HG02610 (cell line): ENCODE data around the gene IFT88.
A peak's percentile ranks its signal among the peaks of the same experiment; 100 is the strongest.

Experiments
- ATAC-seq: cut with Tn5 transposase; IDR thresholded peaks from one replicate; pipeline ENCODE4 v1.9.1; 2021; ENCODE audit warnings: mild to moderate bottlenecking, moderate library complexity; ENCODE audit not compliant: unreplicated experiment

The IFT88 gene

DNA sequence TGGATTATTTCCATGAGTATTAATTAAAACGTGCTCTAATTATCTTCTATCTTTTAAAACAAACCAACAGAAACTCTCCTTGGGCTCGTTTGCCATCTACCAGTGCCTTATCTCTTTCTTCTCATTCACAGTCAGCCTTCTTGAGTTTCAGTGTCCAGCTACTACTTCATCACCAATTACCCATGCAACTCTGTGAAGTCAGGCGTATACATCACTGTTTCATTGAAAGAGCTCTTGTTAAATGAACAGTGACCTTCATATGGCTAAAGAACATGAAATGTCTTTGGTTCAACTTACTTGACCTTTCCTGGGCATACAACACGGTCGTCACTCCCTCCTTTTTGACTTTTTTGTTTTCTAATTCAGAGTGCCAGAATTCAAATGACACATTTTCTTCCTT, 5.2 kb upstream of the IFT88 start:
- no peak for ATAC-seq

DNA sequence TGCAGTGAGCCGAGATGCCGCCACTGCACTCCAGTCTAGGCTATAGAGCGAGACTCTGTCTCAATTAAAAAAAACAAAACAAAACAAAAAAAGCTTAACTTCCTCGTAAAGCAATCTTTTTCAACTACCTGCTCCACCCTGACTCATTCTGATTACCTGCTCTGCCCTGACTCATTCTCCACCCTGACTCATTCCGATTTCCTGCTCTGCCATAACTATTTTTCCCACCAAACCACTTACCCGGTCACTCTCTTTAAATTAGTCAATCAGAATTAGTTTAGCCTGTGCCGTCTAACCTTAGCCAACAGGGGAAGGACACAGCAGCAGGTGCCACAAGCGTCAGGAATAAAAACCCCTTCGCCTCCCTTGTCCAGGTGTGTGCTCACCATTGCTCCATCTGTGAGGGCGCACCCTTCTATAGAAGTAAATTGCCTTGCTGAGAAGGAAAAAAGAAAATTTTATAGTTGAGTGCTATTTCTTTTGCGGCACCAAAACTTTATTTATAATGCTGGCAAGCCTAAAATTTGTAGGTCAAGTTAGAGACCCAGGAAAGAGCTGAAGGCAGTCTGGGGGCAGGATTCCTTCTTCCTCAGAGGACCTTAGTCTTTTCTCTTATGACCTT, 1.7 kb upstream of the IFT88 start:
- no peak for ATAC-seq

DNA sequence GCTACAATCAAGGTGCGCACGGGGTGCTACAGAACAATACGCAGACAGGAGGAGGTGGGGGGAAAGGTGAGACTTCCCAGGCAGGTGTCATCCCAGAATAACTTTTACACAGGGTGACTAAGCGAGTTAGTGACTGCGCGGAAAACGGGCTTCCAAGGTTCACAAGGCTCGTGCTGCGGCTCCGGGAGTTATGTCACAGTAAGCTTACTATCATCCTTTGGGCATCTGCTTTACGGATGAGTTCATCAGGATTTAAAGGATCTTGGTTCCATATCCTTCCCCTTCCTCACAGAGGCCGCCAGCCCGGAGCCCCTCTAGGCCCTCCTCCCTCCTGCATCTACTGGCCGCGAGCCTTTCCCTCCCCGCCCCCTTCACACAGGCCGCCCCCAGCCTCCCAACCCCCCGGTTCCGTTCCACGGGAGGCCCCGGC, 474 bp upstream of the IFT88 start:
- ATAC-seq = peak; percentile 30

DNA sequence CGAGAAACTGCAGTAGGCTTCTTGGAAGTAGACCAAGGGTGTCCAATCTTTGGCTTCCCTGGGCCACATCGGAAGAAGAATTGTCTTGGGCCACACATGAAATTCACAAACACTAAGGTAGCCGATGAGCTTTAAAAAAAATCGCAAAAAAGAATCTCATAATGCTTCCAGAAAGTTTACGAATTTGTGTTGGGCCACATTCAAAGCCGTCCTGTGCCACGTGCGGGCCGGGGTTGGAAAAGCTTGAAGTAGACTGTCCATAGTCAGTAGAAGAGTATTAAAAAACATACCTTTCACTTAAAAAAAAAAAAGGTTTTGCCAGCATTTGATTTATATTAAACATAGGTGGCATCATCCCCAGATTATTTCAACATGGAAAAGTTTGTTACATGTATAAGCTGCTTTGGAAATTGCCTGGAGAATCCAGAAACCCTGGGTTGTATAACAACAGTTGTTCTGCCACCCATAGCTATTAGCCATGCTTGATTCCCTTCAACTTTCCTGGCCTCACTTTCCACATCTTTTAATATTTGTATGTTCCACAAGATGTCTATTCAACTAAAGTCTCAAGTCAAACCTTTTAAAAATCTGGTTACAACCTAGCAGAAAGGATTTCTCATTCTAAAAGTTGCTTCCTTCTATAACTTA, 1.0 kb downstream of the IFT88 start:
- ATAC-seq = no peak

DNA sequence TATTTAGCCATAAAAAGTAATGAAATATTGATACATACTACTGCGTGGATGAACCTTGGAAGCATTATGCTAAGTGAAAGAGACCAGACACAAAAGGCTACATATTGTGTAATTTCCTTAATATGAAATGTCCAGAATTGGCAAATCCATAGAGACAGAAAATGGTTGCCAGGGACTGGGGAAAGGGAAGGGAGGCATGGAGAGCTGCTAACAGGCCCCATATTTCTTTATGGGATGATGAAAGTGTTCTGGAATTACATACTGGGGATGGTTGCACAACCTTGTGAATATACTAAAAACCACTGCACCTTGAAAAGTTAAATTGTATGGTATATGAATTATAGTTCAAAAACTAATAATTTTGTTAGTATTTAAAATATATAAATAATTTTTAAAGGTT, 3.6 kb downstream of the IFT88 start:
- no peak for ATAC-seq

DNA sequence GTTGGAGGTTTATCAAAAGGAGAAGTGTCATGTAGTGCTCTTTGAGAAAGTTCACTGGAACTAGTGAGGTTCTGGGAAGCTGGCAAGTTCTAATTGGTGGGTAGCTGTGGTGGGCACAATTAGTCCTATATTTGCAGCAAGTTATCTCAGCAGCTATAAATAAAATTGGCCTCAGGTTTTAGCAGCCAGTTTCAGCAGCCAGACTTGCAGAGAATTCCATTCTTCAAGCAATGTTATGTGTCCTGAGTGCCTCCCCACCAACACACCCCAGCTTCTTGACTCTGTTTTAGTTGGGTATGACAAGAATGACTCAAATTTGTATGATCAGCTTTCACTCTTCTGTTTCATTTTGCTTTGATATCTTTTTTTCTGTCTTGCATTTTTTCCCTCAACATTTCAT, 4.7 kb downstream of the IFT88 start:
- no peak for ATAC-seq

DNA sequence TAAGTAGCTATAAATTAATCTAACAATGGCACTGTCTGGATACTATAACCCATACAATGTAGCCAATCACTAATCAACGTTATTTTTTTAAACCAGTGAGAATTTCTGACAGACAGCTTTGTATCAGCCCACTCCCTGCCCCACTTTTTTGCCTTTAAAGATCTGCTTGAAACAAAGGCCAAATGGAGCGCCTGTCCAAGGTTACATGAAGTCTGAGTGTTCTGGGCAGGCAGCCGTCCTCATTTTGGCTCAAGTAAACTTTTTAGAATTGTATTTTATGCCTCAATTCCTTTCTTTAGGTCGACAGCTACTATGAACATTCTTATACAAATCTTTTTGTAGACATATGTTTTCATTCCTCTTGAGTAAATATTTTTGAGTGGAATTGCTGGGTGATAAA, 6.2 kb downstream of the IFT88 start:
- ATAC-seq = no peak

DNA sequence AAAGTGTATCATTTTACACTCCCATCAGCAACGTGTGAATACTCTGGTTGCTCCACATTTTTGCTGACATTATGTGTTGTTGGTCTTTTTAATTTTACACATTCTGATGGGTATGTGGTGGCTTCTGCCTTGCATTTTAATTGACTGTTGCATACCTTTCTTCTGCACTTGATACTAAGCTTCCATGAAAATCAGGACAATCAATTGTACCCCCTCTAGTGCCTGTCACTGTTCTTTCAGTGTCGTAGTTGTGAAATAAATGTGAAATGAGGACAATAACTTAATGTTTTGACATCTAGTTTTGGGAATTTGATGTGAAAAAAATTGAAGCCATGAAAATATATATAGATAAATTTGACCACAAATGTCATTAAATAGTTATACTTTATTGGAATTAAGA, 6.7 kb downstream of the IFT88 start:
- ATAC-seq = no peak

DNA sequence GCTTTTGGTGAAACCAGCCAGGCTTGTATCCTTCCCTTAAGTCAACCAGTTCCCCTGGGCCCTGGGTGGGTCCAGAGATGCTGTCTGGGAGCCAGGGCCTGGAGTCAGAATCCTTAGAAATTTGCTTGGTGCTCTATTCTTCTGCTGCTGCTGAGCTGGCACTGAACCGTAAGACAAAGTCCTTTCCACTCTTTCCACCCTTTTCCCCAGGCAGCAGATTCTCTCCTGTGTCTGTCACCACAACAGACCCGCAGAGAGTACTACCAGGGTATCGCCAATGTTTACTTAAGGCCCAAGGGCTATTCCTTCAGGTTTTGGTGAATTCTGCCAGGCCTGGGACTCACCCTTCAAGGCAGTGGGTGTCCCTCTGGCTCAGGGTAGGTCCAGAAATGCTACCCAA, 12.2 kb downstream of the IFT88 start:
- ATAC-seq = no peak

DNA sequence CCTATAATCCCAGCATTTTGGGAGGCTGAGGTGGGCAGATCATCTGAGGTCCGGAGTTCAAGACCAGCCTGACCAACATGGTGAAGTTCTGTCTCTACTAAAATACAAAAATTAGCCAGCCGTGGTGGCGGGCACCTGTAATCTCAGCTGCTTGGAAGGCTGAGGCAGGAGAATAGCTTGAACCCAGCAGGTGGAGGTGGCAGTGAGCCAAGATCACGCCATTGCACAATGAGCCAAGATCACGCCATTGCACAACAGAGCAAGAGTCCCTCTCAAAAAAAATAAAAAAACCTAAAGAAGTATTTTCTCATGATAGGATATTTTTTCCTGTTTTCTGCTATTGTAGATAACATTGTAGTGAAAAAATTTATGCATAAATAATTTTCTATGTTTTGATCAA, 13.3 kb downstream of the IFT88 start:
- ATAC-seq = no peak

DNA sequence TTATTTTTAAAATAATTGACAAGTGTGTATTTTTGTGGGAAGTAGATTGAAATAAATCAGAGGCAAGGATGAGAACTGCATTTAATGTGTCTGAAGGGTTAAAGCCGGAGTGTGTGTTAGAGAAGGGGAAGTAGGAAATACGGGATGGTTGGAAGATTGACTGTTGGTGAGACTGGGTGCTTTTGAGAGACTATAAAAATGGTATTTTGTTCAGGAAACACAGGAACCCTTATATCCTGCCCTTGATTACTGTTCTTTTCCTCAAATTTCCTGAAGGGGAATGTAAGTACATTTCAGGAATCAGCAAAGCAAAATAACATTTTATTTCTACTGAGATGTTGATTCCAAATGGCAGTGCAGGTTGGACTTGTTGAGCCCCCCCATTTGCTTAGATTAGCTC, 15.1 kb downstream of the IFT88 start:
- ATAC-seq = no peak

DNA sequence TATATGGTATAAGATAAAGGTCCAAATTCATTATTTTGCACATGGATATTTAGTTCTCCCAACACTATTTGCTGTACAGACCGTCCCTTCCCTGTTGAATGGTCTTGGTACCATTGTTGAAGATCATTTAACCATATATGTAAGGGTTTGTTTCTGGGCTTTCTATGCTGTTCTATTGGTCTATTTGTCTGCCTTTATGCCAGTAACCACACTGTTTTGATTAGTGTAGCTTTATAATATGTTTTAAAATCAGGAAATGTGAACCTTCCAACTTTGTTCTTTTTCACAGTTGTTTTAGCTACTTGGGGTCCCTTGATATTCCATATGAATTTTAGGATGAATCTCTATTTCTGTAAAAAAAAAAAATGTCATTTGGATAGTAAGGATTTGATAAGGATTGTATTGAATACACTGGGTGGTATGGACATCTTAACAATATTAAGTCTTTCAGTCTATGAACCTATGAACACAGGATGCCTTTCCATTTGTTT, 16.9 kb downstream of the IFT88 start:
- no peak for ATAC-seq

DNA sequence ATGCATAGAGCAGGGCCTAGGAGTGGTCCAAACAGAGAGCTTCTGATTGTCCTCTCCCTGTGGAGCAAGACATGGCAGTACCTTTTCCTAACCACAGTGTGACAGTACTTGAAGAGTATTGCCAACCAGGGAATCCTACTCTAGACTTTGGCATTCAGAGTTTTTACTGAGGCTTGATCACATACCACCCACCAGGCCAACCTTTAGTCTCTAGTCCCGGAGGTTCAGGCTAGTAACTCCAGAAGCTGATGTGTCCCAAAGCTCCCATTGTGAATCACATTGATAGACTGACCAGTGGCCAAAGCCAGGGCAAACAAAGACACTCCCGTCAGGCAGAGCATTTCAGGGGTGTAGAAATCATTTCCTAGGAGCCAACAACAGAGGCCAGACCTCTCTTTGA, 18.4 kb downstream of the IFT88 start:
- ATAC-seq = no peak

DNA sequence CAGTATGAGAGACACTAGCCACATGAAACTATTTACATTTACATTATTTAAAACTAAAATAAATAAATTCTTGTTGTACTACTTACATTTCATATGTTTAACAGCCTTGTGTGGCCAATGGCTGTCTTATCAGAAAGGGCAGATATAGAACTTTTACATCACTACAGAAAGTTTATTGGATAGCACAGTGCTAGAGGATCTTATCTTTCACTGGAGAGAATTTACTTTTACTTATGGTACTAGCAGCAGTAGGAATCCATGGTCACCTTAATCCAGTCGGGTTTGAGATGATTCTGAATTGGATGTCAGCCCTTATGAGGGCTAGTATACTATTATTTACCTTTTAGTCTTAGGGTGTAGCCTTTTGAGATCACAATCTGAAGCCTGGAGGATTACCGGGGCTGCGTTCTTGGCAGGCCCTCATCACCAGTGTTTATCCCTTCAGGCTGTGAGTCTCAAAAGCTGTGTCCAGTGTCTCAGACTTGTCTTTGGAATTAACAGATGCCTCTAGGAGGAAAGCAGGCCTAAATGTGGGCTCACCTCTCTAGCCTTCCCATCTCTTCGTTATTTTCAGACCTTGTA, 21.7 kb downstream of the IFT88 start:
- no peak for ATAC-seq

DNA sequence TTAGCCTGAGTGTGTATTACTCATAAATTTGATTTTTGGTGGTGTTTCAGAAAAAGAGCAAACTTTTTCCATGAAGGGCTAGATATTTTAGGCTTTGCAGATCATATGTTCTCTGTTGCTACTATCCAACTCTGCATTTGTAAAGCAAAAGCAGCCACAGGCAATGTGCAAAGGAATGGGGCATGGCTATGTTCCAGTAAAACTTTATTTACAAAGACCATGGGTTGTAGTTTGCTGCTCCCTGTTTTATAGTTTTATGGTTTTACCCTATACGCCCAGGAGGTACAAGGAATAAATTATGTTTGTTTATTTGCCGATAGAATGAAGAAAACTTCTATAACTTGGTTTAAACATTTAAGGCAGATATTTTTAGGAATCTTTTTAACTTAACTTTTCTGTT, 23.6 kb downstream of the IFT88 start:
- ATAC-seq = no peak

DNA sequence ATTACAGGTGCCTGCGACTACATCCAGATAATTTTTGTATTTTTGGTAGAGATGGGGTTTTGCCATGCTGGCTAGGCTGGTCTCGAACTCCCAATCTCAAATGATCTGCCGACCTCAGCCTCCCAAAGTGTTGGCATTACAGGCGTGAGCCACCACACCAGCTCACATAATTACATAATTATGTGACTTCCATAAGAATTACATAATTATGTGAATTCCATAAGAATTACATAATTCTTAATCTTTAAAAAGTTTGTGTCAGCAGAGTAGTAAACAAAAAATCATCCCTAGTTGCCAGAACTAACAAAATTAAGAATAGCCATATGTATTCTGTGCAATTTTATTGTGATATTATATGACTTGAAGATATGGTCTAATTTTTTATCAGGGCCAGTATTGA, 25.6 kb downstream of the IFT88 start:
- no peak for ATAC-seq

DNA sequence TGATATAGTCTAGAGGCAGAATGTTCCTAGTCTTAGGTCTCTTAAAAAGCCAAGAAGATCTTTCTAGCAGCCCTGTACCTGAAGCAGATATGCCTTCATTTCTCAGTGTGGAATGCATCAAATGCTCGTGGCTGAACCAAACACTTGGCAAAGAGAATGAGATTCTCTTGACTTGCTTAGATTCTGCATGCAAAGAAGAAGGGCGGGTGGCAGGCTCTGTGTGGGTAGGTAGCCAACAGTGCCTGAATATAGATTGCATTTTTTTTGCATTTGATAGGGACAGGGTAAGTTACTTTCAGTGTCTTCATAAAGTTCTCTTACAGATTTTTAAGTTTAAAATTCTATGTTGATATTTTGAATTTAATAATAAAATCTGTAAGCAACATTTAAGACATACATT, 27.3 kb downstream of the IFT88 start:
- ATAC-seq = no peak

DNA sequence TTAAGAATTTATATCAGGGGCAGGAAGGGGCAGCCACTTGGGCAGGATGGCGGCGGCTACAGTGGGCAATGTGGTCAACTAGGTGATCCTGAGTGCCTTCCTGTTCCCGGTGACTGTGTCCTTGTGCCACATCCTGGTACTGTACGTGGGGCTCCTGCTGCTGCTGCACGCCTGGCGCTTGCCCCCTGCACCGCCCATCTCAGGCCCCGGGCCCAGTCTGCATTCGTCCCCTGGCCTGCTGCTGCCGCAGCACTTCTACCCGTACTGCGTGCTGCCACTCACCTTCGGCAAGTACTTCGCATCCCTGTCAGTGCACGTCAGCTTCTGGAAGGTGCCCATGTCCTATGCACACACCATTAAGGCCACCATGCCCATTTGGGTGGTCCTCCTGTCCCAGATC, 40.1 kb downstream of the IFT88 start:
- ATAC-seq = no peak

DNA sequence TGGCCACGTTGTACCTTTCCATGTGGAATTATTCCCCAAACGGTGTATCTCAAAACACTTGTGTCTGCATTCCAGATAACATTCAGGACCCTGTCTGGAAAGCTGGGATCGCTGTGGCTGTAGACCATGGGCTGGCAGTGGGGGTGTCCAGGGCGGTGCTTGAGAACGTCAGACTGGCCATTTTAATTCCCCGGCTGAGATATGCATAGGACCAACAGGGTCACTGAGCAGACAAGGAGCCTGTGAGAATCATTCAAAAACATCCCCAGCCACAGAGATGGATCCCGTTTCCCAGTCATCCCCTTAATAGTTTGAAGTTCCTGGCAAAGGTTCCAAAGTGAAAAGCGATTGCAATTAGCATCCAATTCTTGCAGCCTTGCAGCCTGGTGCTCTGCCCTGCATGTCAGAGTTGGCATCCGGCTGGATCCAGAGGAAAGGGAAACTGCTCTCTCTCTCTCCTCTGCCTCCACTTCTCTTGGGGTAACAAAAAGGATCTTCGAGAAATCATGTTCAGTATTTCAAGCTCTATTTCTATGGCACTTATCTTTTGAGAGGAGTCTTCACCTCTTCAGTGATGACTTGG, 41.6 kb downstream of the IFT88 start:
- no peak for ATAC-seq

DNA sequence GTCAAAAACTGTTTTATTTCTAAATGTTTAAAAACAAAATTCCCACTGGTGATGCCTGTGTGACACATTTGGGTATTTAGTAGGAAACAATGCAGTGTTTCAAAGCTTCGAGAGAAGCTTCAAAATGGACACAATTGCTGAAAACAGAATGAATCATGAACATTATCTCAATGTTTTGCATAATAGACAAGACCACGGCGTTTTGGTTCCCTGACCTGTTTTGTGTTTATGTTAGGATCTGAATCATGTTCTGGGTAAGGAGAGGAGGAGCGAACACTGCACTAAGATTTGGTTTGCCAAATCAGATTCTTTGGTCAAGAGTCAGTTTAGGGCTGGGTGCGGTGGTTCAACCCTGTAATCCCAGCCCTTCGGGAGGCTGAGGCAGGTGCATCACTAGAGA, 42.2 kb downstream of the IFT88 start:
- no peak for ATAC-seq

DNA sequence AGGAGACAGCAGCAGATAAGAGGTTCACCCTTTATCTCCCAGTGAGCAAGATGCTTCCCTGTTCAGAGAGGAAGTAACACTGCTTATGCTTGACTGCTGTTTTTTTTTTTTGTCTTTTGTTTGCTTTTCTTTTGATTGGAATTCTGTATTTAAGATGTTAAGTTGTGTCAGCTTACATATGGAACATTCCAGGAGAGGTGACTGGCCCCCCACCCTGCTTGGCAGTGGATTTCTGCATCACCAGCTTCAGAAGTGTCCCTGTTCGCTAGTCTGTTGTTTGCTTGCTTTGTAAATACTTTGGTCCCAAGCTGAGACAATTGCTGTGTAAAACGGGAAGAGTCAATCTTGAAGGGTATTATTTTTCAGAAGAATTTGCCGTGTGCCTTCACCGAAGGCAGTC, 43.0 kb downstream of the IFT88 start:
- ATAC-seq = no peak
